Measurements from ENCODE around the gene CNR2. TPM values are rescaled to one million over a fixed set of nuclear protein-coding genes. Genes with fewer than 3 reads are reported as not detected.
A peak's percentile ranks its signal among the peaks of the same experiment; 100 is the strongest.

Gene CNR2
- total RNA-seq (2012; rRNA removed) (not detected in 2 replicates), polyA plus RNA-seq (2012; rRNA removed) (not detected in 2 replicates), Bru-seq, nascent RNA (percentile 5 among the genes with signal in this experiment), BruChase-seq, experiment 1, labeled RNA remaining after a 6-hour chase (percentile 12 among the genes with signal in this experiment), BruChase-seq, experiment 2, labeled RNA remaining after a 2-hour chase (percentile 2 among the genes with signal in this experiment)
- not detected in 2 replicates for polyA plus RNA-seq (2012; cell fraction: cytosol; rRNA removed)
- not detected in 2 replicates for polyA plus RNA-seq (2012; cell fraction: nucleus; rRNA removed; ENCODE audit: low replicate concordance)
- long read RNA-seq = 0 reads

DNA sequence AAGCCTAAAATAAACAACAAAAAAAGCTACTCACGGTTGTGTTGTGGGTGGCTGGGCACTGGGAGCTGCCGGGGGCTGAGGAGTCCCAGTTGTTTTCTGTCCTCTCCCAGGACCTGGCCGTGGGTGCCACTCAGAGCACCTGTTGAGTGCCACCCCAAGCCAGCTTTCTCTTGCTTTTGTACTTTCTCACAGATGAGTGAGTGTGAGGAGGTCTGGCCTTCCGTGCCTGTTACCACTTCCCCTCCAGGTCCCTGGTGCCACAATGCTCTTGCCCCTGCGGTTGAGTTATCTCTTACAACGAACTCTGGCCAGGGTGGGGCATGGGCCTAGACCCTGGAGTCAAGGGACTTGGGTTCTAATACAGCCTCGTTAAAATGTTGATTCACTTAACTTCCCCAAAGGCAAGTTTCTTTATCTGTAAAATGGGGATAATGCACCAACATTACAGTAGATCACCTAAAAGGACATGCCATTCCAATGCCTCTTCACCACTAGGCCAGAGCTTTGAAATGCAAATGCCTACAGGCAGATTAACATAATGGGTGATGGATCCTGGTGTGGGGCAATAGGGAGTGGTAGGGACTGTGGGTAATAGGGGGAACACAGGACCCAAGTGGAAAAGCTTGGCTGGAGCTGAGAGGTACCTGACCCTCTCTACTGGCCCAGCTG lies at the start of gene CNR2:
Gene CNR2 (minus strand): TSS at position 151 of the 669 bp plus-strand sequence. CDS start 37,745 bp downstream, outside the sequence.
- dilution Hi-C loops (cut with HindIII; ENCODE audit: low sequenced_read_pairs, unreplicated experiment) (no loop called here), intact Hi-C loops (cut with micrococcal nuclease) (no loop called here), in situ Hi-C loops (cut with MboI; ENCODE audit: low sequenced_read_pairs) (no loop called here)
- Histone ChIP-seq H4K5ac (ENCODE audit: low read depth, low read length) (no peak within 1 kb of the TSS), H3K14ac (replicated peaks; ENCODE audit: low read depth, low read length) (no peak within 1 kb of the TSS), H3K9ac (ENCODE audit: low read depth, low read length) (no peak within 1 kb of the TSS), H3K4ac (ENCODE audit: low read depth, low read length) (no peak within 1 kb of the TSS), H3K27ac (ENCODE audit: insufficient read depth, low read length) (no peak within 1 kb of the TSS), H2BK15ac (ENCODE audit: low read depth, low read length) (no peak within 1 kb of the TSS), H4K8ac (ENCODE audit: low read depth in 2 of 2, low read length in 2 of 2) (no peak within 1 kb of the TSS), H2BK20ac (ENCODE audit: low read depth, low read length) (no peak within 1 kb of the TSS), H3K27me3 (ENCODE audit: control insufficient read depth, insufficient read depth, low read length) (peaks cover 32% of the 10 kb centered on the region), H3K4me3 (ENCODE audit: insufficient read depth, low read depth, low read length) (no peak within 1 kb of the TSS), H3K9me3 (ENCODE audit: control insufficient read depth, insufficient read depth, low read length) (no peaks in the 10 kb centered on the region), H2AK5ac (ENCODE audit: low read depth, low read length) (no peak within 1 kb of the TSS), H3K56ac (ENCODE audit: extremely low read depth, insufficient read depth, low read length) (no peak within 1 kb of the TSS), H3K79me1 (ENCODE audit: low read depth in 1 of 2, low read length in 2 of 2) (no peaks in the 10 kb centered on the region), H3K36me3 (ENCODE audit: control insufficient read depth, insufficient read depth, low read length) (no peaks in the 10 kb centered on the region), H4K91ac (ENCODE audit: insufficient read depth, low read depth, low read length) (no peak within 1 kb of the TSS), H4K20me1 (ENCODE audit: insufficient read depth, low read length) (no peaks in the 10 kb centered on the region), H3K4me2 (ENCODE audit: low read depth, low read length) (no peak within 1 kb of the TSS), H3K9me1 (ENCODE audit: insufficient read depth, low read length) (0 out of 2 replicates have a peak, but pooled peaks cover 4% of the 10 kb centered on the region), H2BK120ac (ENCODE audit: low read depth, low read length) (no peak within 1 kb of the TSS), H2BK5ac (ENCODE audit: low read depth, low read length, poor library complexity, severe bottlenecking) (no peak within 1 kb of the TSS), H3K23ac (ENCODE audit: low read depth, low read length) (no peak within 1 kb of the TSS), H3K4me1 (ENCODE audit: control insufficient read depth, insufficient read depth, low read length) (no peaks in the 10 kb centered on the region), H3K18ac (ENCODE audit: low read depth, low read length) (no peak within 1 kb of the TSS), H2AK9ac (replicated peaks; ENCODE audit: low read depth, low read length, poor library complexity) (no peak within 1 kb of the TSS), H2AFZ (replicated peaks; ENCODE audit: low read length, poor library complexity) (no peak within 1 kb of the TSS)
- BruUV-seq (replicated peaks) = no TSS peak
- ATAC-seq (ENCODE audit: low read depth) = no peak
- DNase-seq = no peak
- POLR2A ChIA-PET (ENCODE audit: unreplicated experiment) = no interaction called here
- CTCF ChIA-PET = no interaction called here
- TF ChIP-seq SMC3 (IDR thresholded peaks at IDR 0.05; ENCODE audit: low read depth, low read length) = no peak
- no peak for TF ChIP-seq MAZ (IDR thresholded peaks at IDR 0.05; ENCODE audit: borderline replicate concordance, low read depth, low read length)
- TF ChIP-seq RCOR1 (IDR thresholded peaks at IDR 0.05; ENCODE audit: insufficient replicate concordance, low read length) = no peak
- TF ChIP-seq BHLHE40 (IDR thresholded peaks at IDR 0.05; ENCODE audit: low read depth, low read length) = no peak
- no peak for TF ChIP-seq CTCF (conservative IDR thresholded peaks at IDR 0.05; ENCODE audit: low read depth, low read length)
- no peak for TF ChIP-seq NFE2L2 (IDR thresholded peaks at IDR 0.05; ENCODE audit: low read depth, low read length)
- TF ChIP-seq RAD21 (IDR thresholded peaks at IDR 0.05; ENCODE audit: low read length) = no peak
- no peak for TF ChIP-seq CEBPB (IDR thresholded peaks at IDR 0.05; ENCODE audit: low read depth, low read length)
- TF ChIP-seq RFX5 (IDR thresholded peaks at IDR 0.05; ENCODE audit: low read depth, low read length) = no peak
- no peak for TF ChIP-seq MXI1 (IDR thresholded peaks at IDR 0.05; ENCODE audit: borderline replicate concordance, low read depth, low read length)
- WGBS, 2 experiments (ENCODE audit: extremely low coverage in 2 of 2, insufficient read length in 1 of 2) = no CpG with 5 or more reads among the region's 7 CpGs
